Keratinocyte (primary cell): ENCODE results near the gene FAM9A. TPM values are rescaled to one million over a fixed set of nuclear protein-coding genes. Genes with fewer than 3 reads are reported as not detected.

Experiments
- DNase-seq: peaks from one replicate; pipeline ENCODE4 v3.0.0-alpha.2; 2011; ENCODE audit warnings: low read depth, missing footprints, low spot score
- FAIRE-seq: peaks from 2 replicates; lab custom pipeline; 2011; peaks lifted over from hg19 to GRCh38; lab: Jason Lieb, UNC
- H2AFZ ChIP-seq: 2 replicates; pipeline ENCODE4 v1.6.0; 2012; ENCODE audit warnings: low read length, control low read depth, inconsistent platforms; ENCODE audit not compliant: control insufficient read depth
- H3K27ac ChIP-seq: 2 replicates; pipeline ENCODE4 v1.5.1; 2011; ENCODE audit warnings: low read length; ENCODE audit not compliant: control insufficient read depth, insufficient read depth
- H3K27me3 ChIP-seq: 3 replicates; pipeline ENCODE4 v1.6.0; 2011; ENCODE audit warnings: low read length; ENCODE audit not compliant: control insufficient read depth, insufficient read depth; ENCODE audit errors: extremely low read depth
- H3K36me3 ChIP-seq, 2 experiments: 2 replicates in 1 of 2; 3 replicates in 1 of 2; pipeline ENCODE4 v1.5.1; 2011; ENCODE audit warnings: low read length in 2 of 2, mild to moderate bottlenecking in 1 of 2; ENCODE audit not compliant: control insufficient read depth in 2 of 2, insufficient read depth in 2 of 2; ENCODE audit errors: extremely low read depth in 1 of 2
- H3K4me1 ChIP-seq: 3 replicates; pipeline ENCODE4 v1.5.1; 2011; ENCODE audit warnings: low read length; ENCODE audit not compliant: control insufficient read depth, insufficient read depth; ENCODE audit errors: extremely low read depth
- H3K4me2 ChIP-seq: 3 replicates; pipeline ENCODE4 v1.6.0; 2011; ENCODE audit warnings: low read depth, low read length; ENCODE audit not compliant: control insufficient read depth, insufficient read depth; ENCODE audit errors: extremely low read depth
- H3K4me3 ChIP-seq, 3 experiments: fragments of 200-600 bp in 1 of 3; sonication (generic) in 1 of 3; 2 replicates in 2 of 3; 3 replicates in 1 of 3; pipeline ENCODE4 v1.5.1; 2011 to 2016; ENCODE audit warnings: low read length in 3 of 3, mild to moderate bottlenecking in 3 of 3, control low read depth in 2 of 3, inconsistent platforms in 1 of 3, low read depth in 1 of 3, mixed read lengths in 1 of 3, mixed run types in 1 of 3, moderate library complexity in 1 of 3; ENCODE audit not compliant: control insufficient read depth in 2 of 3, insufficient read depth in 2 of 3; ENCODE audit errors: extremely low read depth in 1 of 3
- H3K79me2 ChIP-seq: 2 replicates; pipeline ENCODE4 v1.6.0; 2012; ENCODE audit warnings: low read length; ENCODE audit not compliant: control insufficient read depth, insufficient read depth
- H3K9ac ChIP-seq: 3 replicates; pipeline ENCODE4 v1.6.0; 2011; ENCODE audit warnings: low read length; ENCODE audit not compliant: control insufficient read depth, insufficient read depth; ENCODE audit errors: extremely low read depth
- H3K9me1 ChIP-seq: 3 replicates; pipeline ENCODE4 v1.6.0; 2011; ENCODE audit warnings: low read length; ENCODE audit not compliant: control insufficient read depth, insufficient read depth; ENCODE audit errors: extremely low read depth
- H3K9me3 ChIP-seq: 2 replicates; pipeline ENCODE4 v1.5.1; 2012; ENCODE audit warnings: low read depth, low read length; ENCODE audit not compliant: control insufficient read depth
- H4K20me1 ChIP-seq: 3 replicates; pipeline ENCODE4 v1.6.0; 2011; ENCODE audit warnings: low read length; ENCODE audit not compliant: control insufficient read depth, insufficient read depth; ENCODE audit errors: extremely low read depth
- CTCF ChIP-seq, 3 experiments: IDR thresholded peaks in 1 of 3; conservative IDR thresholded peaks in 1 of 3; optimal IDR thresholded peaks in 1 of 3; 2 replicates in 2 of 3; 3 replicates in 1 of 3; pipeline versions ENCODE3 to v1.5.1; 2011; ENCODE audit warnings: low read length in 3 of 3, mild to moderate bottlenecking in 3 of 3, moderate library complexity in 2 of 3, control low read depth in 1 of 3, inconsistent platforms in 1 of 3; ENCODE audit not compliant: insufficient read depth in 2 of 3; ENCODE audit errors: extremely low read depth in 1 of 3
- EZH2 ChIP-seq: IDR thresholded peaks from one replicate; pipeline ENCODE4 v1.6.1; 2012; ENCODE audit warnings: inconsistent platforms, mild to moderate bottlenecking, low read length, moderate library complexity
- dilution Hi-C: fragments of 300-500 bp; cut with MboI; formaldehyde crosslinking; loops from one replicate; pipeline ENCODE4 v1.7.0; 2020; ENCODE audit warnings: low sequenced_read_pairs; ENCODE audit not compliant: extremely low pct_ligation_motif_present
- polyA plus RNA-seq, 5 experiments: library from polyadenylated mRNA; depleted of rRNA in 3 of 5; stranded (reverse) in 3 of 5; stranded (forward) in 1 of 5; unstranded in 1 of 5; fragments of >200 nt; gene quantifications; 1 replicate in 1 of 5; 2 replicates in 3 of 5; 3 replicates in 1 of 5; pipeline versions ENCODE4 v1.2.1 to v1.2.3, GENCODE V29; 2011 to 2012; ENCODE audit warnings: missing spikeins in 2 of 5, low read depth in 1 of 5, low replicate concordance in 1 of 5

The FAM9A gene
- polyA plus RNA-seq, 1 donor (not counting 4 experiments of a cell fraction or from before 2014, with no cell fraction given): not detected

DNA sequence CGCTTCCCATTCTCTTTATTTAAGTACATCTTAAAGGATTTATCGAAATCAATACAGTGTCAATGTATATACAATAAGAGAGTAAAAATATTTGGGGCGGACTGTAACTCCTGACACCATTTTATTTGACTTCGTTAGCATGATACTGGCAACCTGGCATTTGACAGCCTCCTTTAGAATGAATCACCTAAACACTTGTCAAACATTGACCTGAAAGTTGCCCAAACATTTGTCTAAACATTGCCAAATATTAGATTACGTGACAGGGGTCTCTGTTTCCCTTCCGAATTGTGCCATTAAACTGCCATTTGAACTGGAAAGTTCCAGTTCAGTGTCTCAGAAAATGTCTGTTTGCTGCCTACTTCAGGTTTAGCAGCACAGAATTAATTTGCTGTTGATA, 20.8 kb upstream of the FAM9A start:
- no peak for TF ChIP-seq CTCF (optimal IDR thresholded peaks at IDR 0.05 in 1 of 3, IDR thresholded peaks at IDR 0.05 in 1 of 3, conservative IDR thresholded peaks at IDR 0.05 in 1 of 3; ENCODE audit: extremely low read depth in 1 of 3, insufficient read depth in 2 of 3, low read length in 3 of 3)
- TF ChIP-seq EZH2: no peak
- Histone ChIP-seq H3K9me1 (no peaks in the 10 kb centered on the region), H4K20me1 (no peaks in the 10 kb centered on the region), H3K27me3 (no peaks in the 10 kb centered on the region), H3K36me3 (no peaks in the 10 kb centered on the region), H3K4me2 (no peak overlapping the region), H2AFZ (no peak overlapping the region), H3K9ac (no peak overlapping the region), H3K4me3 (no peak overlapping the region), H3K4me1 (no peaks in the 10 kb centered on the region), H3K27ac (no peak overlapping the region), H3K79me2 (no peaks in the 10 kb centered on the region), H3K9me3 (no peaks in the 10 kb centered on the region)
- FAIRE-seq: no peak
- no peak for DNase-seq
- dilution Hi-C loops: no loop called here

DNA sequence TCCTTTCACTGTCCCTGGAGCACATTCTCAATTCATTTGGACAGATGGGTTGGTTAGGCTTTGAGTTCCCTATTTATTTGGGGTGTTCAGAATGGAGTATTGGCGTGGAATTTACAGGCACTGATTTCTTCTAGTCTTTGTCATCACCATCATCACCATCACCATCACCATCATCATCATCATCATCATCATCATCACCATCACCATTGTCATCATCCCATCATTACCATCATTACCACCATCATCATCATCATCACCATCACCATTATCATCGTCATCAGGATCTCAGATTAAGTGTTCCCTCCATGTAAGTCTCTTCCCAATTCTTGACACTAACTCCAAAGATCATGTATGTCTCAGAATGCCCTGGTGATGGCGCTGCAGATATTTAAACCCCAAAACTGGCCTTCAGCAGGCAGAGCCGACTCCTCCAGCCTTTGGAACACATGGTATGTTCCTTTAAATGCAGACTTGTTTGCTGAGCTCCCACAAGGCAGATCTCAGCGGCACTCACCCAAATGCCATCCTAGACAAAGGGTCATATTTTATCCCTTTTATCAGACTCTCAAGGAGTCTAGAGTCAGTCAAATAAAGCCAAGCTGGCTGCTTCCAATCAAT, 19.8 kb upstream of the FAM9A start:
- dilution Hi-C loops: no loop called here

More for the DNA sequence above, 19.8 kb upstream of the FAM9A start:
- TF ChIP-seq CTCF (optimal IDR thresholded peaks at IDR 0.05 in 1 of 3, IDR thresholded peaks at IDR 0.05 in 1 of 3, conservative IDR thresholded peaks at IDR 0.05 in 1 of 3; ENCODE audit: extremely low read depth in 1 of 3, insufficient read depth in 2 of 3, low read length in 3 of 3) (peak in 1 of 3 experiments; percentile 21), EZH2 (no peak)
- Histone ChIP-seq H3K9me3 (no peaks in the 10 kb centered on the region), H3K79me2 (no peaks in the 10 kb centered on the region), H3K9ac (no peak overlapping the region), H3K9me1 (no peaks in the 10 kb centered on the region), H3K4me3 (no peak overlapping the region), H3K27ac (no peak overlapping the region), H2AFZ (no peak overlapping the region), H4K20me1 (no peaks in the 10 kb centered on the region), H3K27me3 (no peaks in the 10 kb centered on the region), H3K36me3 (no peaks in the 10 kb centered on the region), H3K4me2 (no peak overlapping the region), H3K4me1 (no peaks in the 10 kb centered on the region)
- FAIRE-seq (no peak), DNase-seq (no peak)
